Gastroesophageal sphincter (tissue), 3 donors: Measurements from ENCODE around the gene CDH4.

Source experiments
- EP300 ChIP-seq: sonication (generic); formaldehyde crosslinking; IDR thresholded peaks from one replicate; pipeline ENCODE4 v1.6.1; 2017; ENCODE audit warnings: antibody characterized with exemption, mild to moderate bottlenecking
- POLR2A ChIP-seq, 2 donors: fragments of 450-650 bp; IDR thresholded peaks; one replicate each; pipeline ENCODE4 v1.6.1; 2017; ENCODE audit warnings: antibody characterized with exemption in 2 of 2, mild to moderate bottlenecking in 2 of 2, moderate library complexity in 1 of 2
- TF ChIP-seq, protein P1 (sequence below), 4 experiments: fragments of 200-600 bp in 2 of 4; fragments of 450-650 bp in 2 of 4; sonication (generic) in 1 of 4; IDR thresholded peaks; one replicate each; pipeline ENCODE4 v1.5.1; 2017 to 2019; ENCODE audit warnings: antibody characterized with exemption in 4 of 4, mild to moderate bottlenecking in 2 of 4, moderate library complexity in 2 of 4

DNA sequence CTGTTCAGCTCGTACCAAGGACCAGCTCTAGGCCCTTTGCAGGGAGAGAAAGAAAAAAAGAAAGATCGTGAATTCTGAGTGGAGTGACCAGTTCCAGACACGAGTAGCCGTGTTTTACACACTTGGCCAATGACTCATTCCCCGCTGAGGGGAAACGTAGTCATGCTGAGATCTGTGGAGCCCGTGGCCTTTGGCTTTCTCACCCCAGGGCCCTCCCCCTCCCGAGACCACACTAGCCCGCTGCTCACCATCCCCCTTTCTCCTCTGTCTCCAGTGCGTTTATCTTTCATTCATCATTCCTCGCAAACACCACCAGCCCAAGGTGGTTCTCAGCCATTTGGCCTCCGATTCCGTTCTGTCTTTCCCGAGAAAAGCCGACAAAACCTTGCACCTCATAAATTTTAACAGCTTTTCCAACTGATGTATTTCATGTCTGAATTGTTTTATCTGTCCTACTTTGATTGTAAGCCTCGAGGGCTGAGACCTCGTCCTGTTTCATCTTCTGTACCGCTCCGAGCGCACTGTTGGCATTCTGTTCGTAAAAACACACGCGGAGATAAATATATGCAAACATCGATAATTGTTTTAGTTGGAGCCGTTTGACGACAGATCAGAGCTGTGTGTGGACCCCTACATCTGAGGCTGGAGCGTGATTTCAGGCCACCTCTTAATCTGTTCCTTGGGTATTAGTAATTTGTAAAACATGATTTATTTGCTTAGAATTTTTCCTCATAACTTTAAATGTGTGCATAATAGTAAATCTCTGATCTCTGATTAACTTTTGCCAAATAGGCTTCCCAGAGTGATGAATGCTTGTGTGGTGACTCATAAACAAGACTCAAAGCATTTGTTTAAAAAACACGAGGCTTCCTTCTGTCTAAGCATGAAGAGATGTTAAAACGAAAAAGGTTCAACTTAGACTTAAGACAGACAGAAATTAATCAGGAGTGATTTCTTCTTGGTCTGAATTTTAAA is 336.6 kb downstream of the CDH4 start:
- TF ChIP-seq POLR2A (IDR thresholded peaks at IDR 0.05) (no peak), EP300 (no peak)
- TF ChIP-seq, protein P1, sequence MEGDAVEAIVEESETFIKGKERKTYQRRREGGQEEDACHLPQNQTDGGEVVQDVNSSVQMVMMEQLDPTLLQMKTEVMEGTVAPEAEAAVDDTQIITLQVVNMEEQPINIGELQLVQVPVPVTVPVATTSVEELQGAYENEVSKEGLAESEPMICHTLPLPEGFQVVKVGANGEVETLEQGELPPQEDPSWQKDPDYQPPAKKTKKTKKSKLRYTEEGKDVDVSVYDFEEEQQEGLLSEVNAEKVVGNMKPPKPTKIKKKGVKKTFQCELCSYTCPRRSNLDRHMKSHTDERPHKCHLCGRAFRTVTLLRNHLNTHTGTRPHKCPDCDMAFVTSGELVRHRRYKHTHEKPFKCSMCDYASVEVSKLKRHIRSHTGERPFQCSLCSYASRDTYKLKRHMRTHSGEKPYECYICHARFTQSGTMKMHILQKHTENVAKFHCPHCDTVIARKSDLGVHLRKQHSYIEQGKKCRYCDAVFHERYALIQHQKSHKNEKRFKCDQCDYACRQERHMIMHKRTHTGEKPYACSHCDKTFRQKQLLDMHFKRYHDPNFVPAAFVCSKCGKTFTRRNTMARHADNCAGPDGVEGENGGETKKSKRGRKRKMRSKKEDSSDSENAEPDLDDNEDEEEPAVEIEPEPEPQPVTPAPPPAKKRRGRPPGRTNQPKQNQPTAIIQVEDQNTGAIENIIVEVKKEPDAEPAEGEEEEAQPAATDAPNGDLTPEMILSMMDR (IDR thresholded peaks at IDR 0.05): no peak
